SIG-M5 (cell line): ENCODE data around the gene NHLRC4.

Experiments used
- DNase-seq: peaks from one replicate; lab custom pipeline; 2025; lab: John Stamatoyannopoulos, UW

NHLRC4 gene

DNA sequence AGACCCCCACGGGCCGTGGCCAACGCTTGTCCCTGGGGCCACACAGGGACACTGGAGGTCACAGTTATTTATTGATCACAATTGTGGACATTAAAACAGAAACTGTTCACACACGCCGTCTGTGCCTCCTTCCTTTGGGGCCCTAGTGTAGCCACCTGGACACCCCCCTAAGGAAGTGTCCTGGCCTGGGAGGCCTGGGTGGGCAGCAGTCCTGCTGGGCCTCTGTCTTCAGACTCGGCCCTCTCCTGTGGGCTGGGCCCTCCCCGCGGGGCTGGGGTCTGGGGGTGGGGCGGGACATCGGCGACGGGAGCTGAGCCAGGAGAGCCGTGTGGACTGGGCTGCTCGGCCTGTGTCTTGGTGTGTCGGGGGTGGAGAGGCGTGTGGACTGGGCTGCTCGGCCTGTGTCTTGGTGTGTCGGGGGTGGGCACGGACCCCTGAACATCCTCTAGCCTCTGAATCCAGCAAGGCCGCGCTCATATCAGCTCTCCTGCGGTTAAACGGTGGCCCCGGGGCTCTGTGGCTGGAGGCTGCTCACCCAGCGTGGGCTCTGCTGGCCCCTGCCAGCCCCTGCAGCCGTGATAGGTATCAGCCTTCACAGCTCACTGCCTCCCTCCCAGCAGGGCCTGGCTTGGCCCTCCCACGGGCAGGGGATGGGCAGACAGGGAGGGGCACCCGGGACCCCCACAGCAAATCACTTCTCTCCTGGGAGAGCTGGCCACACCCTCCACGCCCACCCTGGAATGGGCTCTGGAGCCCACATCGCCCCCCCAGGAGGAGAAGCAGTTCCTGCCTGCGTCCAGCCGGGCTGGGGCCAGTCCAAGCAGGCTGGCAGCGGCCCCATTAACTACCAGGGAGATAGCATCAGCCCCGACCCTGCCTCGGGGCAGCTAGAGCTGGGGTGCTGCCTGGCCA lies 1.1 kb upstream of the NHLRC4 start:
- no peak for DNase-seq

DNA sequence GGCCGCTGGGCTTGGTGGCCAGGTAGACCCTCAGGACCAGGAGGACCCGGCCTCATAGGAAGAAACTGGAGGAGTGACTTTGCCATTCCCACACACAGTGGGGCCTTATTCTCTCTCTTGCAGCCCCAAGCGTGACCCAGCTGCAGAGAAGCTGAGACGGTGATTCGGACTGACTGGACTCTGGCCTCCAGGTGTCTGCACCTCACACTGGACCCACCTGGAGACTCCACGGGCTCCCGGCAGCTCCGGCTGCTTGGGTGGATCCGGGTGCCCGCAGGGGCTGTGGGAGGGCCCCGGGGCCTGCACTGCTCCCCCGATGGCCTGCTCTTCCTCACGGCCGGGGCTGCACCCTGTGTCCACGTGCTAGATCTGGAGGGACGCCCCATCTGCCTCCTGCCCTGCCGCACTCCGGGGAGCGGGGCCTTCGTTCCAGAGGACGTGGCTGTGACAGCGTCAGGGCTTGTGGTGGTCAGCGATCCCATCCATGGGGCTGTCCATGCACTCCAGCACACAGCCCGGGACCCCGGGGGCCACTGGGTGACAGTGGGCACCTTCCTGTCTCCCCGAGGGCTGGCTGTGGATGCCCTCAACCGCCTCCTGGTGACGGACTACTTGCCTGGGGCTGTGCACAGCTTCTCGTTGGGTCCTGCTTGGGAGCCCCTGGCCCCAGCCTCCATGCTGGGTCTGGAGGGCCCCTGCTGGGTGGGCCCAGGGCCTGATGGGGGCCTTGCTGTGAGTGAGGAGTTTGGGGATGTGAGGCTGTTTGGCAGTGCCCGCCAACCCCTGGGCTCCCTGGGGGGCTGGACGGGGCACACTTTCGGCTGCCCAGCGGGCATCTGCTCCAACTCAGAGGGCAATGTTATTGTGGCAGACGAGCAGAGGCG lies 810 bp downstream of the NHLRC4 start:
- DNase-seq = no peak

DNA sequence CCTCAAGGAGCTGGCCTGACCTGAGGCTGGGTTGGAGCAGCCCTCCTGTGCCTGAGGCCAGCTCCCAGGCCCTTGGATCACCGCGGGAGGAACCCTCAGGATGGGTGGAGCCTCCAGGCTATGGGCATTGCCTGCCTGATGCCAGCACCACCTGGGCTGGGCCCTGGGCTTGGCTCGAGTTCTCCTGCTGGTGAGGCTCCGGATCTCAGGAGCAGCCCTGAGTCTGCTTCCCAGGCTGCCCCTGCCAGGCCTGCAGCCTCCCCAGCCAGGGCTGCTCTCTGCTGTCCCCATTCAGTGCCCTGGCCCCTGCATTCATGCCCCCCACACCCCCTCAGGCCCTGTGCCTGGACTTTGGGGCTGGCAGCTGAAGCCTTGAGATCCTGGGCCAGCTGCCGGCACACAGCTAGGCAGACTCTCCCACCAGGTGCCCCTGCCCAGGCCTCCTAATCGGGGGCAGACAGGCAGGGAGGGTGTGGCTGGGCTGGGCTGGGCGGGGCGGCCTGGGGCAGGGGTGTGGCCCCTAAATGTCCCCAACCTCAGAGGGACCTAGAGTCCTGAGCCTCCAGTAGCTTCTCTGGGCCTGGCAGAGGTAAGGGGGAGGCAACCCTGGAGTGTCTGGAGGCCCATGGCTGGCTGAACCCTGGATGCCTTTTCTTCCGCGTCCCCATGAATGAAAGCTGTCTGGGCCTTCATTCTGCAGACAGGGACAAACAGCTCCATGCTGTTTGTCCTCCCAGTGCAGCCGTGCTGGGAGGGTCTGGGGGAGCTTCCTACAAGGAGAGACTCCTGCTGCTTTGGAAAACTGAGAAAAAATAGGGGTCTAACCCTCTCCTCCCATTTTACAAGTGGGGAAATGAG lies 1.8 kb downstream of the NHLRC4 start:
- no peak for DNase-seq

DNA sequence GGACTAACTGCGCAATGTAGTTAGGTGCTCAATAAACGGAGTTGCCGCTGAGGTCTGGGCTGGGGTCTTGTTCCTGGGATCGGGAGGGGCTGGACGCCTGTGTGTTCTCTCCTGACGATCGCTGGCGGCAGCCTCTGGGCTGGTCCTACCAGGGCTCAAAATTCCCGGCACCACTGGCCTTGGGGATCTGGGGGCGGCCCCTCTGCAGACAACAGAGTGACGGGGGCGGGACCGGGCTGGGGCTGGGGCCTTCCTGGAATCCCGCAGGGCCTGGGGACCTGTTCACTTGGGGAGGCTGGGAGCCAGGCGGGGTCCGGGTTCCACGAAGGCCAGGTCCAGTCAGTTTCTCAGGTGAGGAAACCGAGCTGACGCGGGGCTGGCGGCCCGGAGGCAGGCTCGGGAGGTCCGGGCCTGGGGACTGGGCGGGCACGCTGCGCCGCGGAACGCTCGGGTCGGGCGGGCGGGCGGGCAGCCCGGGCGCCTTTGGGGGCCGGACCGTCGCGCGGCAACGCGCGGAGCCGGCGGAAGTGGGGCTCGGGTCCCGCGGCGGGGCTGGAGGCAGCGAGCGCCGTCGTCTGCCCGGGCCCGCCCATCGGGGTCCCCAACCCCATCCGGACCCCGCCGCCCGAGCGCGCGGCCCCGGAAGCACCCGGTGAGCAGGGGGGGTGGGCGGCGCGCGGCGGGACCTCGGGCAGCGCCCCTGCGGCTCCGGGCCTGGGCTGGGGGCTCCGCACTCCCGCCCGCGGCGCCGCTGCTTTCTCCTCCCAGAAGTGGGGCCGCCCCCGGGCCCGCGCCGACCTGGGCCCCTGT lies 2.8 kb downstream of the NHLRC4 start, which contains the start of gene PIGQ:
Gene PIGQ, plus strand, starts transcription at position 524 of the 810 bp plus-strand sequence. CDS start 4,107 bp downstream, outside the sequence.
- no peak for DNase-seq

DNA sequence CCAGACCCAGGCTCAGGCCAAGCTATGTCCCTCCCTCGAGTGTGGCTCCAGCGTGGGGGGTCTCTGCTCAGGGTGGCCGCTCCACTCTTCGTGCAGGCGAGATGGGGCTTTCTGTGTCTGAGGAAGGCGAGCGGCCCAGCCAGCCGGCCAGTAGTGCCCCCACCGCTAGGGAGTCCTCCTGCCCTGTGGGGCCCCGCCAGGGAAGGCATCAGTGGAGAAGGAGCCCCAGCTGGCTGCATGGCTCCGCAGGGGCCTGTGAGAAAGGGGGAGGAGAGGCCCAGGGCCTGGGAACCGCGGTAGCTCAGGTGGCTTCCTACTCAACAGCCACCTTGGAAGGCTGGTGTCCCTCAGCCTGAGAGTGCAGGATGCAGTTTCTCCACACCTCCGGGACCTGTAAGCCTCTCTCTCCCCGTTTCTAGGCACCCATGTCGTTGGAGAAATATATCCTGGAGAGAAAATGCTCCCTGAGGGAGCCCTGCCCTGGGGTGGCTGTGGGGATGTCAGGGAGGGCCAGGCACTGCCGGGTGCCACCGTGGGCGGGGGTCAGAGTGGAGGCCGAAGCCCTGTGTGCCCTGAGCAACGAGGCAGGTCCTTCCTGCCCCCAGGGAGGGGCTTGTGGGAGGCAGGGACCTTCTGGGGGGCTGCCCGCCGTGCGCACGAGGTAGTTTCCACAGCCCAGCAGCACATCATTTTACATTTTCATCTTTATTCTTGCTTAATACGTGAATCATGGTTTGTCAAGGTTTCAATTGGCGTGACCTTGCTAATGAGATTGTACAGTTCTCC lies 6.3 kb downstream of the NHLRC4 start:
- no peak for DNase-seq

DNA sequence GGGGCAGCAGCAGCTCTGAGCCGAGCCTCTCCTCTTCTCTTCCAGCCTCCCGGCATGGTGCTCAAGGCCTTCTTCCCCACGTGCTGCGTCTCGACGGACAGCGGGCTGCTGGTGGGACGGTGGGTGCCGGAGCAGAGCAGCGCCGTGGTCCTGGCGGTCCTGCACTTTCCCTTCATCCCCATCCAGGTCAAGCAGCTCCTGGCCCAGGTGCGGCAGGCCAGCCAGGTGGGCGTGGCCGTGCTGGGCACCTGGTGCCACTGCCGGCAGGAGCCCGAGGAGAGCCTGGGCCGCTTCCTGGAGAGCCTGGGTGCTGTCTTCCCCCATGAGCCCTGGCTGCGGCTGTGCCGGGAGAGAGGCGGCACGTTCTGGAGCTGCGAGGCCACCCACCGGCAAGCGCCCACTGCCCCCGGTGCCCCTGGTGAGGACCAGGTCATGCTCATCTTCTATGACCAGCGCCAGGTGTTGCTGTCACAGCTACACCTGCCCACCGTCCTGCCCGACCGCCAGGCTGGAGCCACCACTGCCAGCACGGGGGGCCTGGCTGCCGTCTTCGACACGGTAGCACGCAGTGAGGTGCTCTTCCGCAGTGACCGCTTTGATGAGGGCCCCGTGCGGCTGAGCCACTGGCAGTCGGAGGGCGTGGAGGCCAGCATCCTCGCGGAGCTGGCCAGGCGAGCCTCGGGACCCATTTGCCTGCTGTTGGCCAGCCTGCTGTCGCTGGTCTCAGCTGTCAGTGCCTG lies 7.4 kb downstream of the NHLRC4 start:
- DNase-seq = no peak

DNA sequence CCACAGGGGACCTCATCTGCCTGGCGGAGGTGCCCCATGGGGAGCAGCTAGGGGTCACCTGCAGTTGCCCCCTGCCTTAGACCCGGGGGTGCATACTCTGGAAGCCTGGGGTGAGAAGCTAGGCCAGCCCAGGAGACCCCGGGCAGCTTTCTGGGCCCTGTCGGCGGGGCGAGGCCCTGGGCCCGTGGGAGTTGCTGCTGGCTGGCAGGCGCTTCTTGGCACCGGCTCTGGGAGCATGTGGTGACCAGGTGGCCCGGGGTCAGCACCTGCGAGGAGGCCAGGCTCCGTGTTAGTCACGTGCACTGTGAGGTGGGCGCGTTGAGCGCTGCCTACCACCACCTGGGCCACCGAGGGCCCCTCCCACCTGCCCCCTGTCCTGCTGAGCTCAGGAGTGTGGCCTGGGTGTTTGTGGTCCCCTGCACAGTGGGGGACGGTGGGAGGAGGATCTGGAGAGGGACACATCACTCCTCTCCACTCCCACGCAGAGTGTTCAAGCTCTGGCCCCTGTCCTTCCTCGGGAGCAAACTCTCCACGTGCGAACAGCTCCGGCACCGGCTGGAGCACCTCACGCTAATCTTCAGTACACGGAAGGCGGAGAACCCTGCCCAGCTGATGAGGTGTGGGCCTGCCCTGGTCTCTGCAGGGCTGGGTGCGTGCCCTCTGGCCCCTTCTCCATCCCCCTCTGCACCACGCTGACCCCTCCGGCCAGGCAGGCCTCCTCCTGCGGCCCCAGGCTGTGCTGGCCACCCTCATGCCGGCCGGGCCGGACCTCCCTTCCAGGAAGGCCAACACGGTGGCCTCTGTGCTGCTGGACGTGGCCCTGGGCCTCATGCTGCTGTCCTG lies 8.8 kb downstream of the NHLRC4 start:
- no peak for DNase-seq

DNA sequence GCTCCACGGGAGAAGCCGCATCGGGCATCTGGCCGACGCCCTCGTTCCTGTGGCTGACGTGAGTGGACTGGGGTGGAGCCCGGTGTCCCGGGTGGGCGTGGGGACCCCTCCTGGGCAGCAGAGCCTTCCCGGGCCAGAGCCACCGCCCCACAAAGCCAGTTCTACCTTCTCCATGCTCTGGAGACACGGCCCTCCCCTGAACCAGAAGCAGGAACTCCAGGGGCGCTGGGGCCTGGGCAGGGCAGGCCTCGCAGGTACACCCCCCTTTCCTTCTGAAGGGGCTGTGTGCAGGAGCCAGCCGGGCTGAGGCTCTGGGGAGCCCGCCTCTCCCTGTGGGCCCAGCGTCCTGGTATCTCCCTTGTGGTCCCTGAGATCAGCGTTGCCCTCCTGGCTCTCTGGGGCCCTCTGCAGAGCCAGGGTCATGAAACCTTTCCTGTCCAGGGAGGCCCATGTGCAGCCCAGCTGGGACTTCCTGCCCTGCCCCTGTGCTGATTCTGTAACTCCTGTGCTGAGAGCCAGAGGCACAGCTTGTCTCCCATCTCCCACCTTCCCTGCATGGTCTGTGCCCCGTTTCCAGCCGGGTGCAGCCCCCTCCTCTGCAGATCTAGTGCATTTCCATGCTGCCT lies 9.5 kb downstream of the NHLRC4 start:
- DNase-seq = no peak

DNA sequence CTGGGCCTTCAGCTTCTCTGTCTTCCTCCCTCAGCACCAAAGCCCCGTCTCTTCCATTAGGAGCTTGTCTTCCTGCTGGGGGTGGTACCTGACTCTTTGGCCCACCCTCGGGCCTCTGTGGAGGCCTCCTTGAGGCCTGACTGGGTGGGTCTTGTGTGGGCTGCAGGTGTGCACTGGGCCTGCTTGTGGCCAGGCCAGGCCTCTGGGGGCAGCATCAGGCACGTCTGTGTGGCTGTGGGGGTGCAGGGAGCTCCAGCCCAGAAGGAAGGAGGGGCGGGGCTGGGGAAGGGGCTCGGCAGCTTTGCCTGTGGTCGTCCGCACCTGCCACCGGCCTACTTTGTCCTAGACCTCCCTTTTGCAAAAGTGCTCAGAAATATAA lies 10.0 kb downstream of the NHLRC4 start:
- no peak for DNase-seq

DNA sequence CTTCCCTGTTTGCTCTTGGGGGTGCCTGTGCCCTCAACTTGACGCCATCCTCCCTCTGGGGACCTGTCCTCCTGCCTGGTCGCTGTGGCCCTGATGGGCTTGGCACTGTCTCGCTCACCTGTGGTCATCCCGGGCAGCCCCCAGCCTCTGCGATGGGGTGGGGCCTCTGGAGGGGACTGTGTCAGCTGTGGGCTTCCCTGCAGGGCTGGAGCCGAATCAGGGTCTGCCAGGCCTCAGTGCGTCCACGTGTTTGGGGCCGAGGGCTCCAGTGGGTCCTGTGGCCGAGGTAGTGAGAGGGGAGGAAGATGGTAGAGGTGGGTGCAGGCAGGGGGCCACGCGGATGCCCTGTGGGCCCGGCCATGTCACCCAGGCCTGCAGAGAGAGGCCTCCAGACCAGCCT lies 11.0 kb downstream of the NHLRC4 start:
- no peak for DNase-seq

DNA sequence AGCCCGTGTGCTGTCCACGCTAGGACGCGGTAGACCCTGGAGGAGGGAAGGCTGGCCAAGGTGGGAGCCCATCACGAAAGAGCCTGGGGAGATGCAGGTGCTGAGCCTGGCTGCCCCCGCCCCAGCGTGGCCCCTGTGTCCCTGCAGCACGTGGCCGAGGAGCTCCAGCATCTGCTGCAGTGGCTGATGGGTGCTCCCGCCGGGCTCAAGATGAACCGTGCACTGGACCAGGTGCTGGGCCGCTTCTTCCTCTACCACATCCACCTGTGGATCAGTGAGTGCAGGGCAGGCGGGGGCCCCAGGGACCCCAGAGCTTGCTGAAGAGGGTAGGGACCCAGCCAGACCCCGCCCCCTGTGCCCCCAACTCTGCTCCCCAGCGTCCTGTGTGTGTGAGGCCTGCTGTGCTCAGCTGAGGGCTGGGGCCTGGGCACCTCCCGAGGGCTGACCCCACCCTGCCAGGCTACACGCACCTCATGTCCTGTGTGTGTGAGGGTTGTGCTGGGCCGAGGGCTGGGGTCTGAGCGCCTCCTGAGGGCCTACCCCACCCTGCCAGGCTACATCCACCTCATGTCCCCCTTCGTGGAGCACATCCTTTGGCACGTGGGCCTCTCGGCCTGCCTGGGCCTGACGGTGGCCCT lies 11.5 kb downstream of the NHLRC4 start:
- no peak for DNase-seq

DNA sequence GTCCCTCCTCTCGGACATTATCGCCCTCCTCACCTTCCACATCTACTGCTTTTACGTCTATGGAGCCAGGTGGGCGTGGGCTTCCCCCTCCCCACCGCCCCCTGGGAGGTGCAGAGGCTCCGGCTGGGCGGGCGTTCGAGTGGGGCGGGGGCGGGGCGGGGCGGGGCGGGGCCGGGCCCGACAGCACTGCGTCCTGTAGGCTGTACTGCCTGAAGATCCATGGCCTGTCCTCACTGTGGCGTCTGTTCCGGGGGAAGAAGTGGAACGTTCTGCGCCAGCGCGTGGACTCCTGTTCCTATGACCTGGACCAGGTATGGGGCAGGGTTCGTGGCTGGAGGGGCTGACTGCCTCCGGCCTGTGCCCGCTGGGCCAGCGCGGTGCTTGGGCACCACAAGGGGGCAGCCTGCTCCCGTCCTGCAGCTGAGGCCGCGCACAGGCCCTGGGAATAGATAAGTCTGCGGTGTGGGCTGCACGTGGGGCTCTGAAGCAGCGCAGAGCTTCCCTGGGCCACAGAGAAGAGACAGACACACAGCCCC lies 12.1 kb downstream of the NHLRC4 start:
- no peak for DNase-seq

DNA sequence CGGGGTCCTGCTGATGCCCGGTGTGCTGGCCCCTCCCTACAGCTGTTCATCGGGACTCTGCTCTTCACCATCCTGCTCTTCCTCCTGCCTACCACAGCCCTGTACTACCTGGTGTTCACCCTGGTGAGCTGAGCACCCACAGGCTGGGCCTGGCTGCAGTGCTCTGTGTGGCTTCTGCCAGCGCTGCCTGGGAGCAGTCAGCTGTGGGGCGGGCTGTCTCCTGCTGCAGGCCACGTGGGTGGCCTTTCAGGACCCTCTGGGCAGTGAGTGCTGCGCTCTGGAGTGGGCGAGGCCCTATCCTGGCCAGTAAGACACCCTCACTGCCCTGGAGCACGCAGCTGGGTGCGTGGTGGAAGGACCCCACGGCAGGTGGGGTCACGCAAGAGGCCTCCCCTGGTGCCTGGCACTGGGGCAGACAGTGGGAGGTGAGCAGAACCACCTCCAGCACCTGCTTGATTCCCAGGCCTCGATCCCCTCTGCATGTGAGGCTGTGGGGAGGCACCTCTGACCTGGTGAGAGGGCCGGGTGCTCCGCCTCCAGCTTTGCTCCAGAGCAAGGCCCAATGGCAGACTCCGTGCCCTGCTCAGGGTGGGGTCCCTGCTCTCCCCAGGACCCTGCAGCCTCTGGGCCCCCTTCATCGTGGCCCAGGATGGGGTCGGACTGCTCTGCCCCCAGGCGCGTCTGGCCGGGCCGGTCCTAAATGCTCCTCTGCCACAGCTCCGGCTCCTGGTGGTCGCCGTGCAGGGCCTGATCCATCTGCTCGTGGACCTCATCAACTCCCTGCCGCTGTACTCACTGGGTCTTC lies 13.5 kb downstream of the NHLRC4 start:
- DNase-seq = no peak

DNA sequence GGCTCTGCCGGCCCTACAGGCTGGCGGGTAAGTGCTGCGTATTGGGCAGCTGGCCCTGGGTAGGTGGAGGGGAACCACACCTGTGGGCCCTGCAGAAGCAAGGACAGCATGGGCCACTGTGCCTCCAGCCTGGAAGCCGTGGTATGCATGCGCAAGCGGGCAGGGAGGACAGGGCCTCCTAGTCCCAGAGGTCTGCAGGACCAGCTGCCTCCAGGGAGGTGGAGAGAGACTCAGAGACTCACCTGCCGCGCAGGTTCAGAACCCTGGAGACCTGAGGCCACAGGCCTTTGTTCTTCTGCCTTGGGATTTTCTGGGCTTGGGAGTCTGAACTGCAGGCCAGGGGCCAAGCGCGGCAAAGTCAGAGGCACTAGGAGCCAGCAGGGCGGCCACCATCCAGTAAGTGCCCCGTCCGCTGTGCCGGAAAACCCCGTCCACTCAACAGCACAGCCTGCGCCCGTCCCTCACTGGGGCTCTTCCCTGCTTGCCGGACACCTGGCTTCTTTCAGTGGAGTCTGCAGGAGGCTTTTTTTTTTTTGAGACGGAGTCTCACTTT lies 14.2 kb downstream of the NHLRC4 start:
- no peak for DNase-seq

DNA sequence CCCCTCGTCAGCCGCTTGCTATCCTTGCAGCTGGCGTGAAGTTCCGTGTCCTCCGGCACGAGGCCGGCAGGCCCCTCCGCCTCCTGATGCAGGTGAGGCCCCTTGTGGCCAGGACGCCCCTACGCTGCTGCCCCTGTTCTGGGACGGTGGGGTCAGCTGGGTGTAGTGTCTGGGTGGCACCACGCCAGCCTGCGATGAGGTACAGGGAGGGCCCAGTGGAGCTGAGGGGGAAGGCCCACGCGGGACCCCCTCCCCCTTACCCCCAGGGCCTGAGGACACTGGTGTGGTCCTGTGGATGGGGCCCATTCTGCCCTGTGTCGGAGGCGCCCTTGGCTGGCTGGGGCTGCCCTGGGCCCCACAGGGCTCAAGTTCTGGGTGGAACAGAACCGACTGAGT lies 15.4 kb downstream of the NHLRC4 start:
- DNase-seq = no peak

DNA sequence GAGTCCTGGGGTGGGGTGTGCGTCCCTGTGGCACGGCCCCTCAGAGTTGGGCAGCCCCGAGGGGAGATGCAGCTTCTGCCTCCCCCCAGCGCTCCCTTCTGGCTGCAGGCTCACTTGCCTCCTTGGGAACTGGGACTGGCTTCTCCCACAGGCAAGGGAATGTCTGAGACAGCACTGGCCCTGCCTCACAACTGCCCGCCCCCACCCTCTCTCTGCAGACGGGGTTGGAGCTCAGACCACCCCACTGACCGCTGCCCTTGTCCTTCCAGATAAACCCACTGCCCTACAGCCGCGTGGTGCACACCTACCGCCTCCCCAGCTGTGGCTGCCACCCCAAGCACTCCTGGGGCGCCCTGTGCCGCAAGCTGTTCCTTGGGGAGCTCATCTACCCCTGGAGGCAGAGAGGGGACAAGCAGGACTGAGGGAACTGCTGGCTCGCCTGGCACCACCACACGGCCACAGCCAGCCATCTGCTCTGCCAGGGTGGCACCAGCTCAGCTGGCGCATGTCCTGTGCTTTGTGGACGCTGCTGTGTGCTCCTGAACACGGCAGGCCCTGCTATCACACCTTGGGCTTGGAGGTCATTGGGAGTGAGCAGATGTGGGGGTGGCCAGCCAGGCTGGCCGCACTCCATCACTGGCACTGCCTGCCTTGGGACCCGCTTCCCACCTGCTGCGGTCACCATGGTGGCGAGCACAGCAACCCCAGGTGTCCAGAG lies 16.0 kb downstream of the NHLRC4 start:
- no peak for DNase-seq
